ENCODE data around the gene CLIC6.
"Not testable (repeated sequence)": the region's sequence is repeated elsewhere in the genome, so short reads cannot be mapped to it uniquely, and the experiment has no call there.

CLIC6 gene

DNA sequence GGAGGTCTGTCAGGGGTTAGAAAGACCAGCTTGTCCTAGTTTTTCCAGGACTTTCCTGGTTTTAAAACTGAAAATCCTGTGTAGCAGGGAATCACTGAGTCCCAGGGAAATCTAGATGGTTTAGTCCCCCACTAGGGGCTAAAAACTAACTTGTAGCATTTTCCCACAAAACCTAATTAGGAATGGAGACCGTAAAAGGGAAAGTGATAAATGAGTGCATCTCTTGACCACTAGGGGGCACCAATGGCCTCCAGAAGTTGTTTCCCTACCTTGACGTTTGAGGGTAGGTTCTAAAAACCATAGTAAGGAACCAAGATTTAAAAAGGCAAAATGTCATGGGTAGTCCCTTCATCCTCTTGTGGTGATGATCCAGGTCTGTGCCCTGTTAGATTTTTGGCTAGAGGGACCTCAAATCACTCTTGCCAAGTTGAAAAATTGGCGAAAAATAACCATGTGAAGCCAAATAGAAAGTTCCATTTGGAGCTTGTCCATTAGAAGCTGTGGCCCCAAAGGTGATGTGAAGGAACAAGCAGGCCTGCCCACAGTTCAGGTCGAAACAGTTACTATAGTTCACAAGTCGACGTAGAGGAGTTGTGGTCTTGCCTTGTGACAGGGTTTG lies 24.5 kb downstream of the CLIC6 start:
- DNase-seq, result peak; percentile 74

GRCh38 chr21:34695434-34695833 lies 26.6 kb downstream of the CLIC6 start:
- DNase-seq, result no peak

GRCh38 chr21:34696121-34696520 lies 27.3 kb downstream of the CLIC6 start:
- no peak for DNase-seq

- DNase-seq, result no peak
Measured at GRCh38 chr21:34697826-34698225, 29.0 kb downstream of the CLIC6 start.

GRCh38 chr21:34698270-34699015 lies 29.6 kb downstream of the CLIC6 start:
- DNase-seq, result no peak

- no peak for DNase-seq
Measured at GRCh38 chr21:34700605-34701004, 31.8 kb downstream of the CLIC6 start.

- DNase-seq, result no peak
Measured at GRCh38 chr21:34701726-34702125, 32.9 kb downstream of the CLIC6 start.

GRCh38 chr21:34702341-34703170 lies 33.8 kb downstream of the CLIC6 start:
- no peak for DNase-seq

DNA sequence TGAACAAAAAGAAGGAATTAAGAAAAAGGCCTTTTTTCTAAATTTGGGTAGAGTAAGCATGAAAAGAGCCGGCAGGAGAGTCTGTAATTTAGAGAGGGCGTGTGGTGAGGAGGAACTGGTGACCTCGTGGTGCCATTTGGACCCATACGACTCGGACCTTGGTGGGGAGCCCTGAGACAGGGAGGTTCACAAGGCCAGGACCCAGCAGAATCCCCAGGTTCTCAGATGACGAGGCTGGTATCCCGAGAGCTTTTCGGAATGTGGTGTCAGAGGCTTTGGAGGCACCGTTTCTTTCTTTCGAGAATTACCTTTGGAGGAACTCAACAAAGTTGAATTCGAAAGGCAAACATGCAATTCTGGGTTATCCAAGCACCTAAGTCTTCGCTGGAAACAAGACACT lies 34.8 kb downstream of the CLIC6 start:
- DNase-seq, result no peak

DNA sequence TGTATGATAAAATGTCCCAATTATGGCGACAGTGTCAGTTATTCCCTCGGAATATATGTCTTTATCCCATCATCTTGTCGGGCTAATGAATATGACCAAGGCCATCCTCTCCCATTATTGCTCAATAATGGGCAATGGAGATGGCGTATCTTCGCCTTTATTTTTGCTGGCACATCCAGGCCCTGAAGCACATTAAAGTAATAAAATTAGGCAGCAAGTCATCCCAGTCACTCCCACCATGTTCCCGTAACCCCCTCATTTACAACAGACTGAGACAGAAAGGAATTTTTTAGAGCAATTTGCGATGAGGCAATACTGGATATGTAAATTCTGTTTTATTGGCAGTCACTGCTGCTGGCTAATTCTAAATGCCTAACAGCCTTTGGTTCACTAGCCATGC lies 35.3 kb downstream of the CLIC6 start:
- no peak for DNase-seq

- no peak for DNase-seq
Measured at GRCh38 chr21:34705011-34705410, 36.2 kb downstream of the CLIC6 start.

DNA sequence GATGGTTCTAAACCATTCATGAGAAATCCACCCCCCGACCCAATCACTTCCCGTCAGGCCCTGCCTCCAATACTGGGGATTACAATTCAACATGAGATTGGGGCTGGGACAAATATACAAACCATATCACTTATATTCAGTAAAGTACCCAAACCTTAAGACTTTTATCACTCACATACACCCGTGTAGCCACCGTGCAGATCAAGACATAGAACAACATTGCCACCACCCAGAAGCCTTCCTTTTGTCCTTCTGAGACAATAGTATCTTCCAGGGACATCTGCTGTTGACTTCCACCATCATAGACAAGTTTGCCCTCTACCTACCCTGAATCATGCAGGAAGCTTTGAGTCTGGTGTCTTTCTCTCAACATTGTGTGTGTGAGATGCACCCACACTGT lies 37.5 kb downstream of the CLIC6 start:
- DNase-seq, result no peak

DNA sequence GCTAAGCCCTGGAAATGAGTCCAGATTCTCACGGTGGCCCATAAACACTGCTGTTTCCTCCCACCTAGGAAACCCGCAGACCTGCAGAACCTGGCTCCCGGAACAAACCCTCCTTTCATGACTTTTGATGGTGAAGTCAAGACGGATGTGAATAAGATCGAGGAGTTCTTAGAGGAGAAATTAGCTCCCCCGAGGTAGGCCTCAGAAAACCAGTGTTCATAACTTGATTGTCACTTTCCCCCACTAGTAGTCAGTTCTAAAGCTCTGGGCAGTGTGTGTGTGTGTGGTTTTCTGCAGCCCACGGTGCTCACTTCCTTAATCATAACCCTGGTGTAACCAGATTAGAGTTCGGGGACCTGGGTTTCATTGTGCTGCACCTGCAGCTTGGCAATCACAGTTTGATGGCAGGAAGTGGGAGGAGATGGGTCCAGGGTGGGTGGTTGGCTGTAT lies 39.1 kb downstream of the CLIC6 start:
- DNase-seq, result no peak

DNA sequence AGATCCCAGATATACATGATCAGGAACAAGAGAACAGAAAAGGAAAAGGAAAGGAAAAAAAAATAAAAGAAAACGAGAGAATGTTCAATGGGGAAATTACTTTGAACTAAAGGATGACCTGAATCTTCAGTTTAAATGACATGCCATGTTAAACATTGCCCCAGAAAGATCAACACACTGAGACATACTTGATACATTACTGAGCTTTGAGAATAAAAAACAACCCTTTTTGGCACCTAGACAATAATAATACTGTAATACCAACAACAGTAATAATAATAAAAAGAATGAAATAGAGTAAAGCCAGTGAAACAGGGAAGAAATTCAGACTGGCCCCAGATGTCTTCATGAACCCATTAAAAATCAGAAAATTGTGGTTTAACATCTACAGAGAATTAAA lies 44.8 kb downstream of the CLIC6 start:
- no peak for DNase-seq

- no peak for DNase-seq
Measured at GRCh38 chr21:34715518-34715917, 46.7 kb downstream of the CLIC6 start.

GRCh38 chr21:34715985-34716596 lies 47.3 kb downstream of the CLIC6 start:
- DNase-seq, result no peak

- not testable (repeated sequence) for DNase-seq
Measured at GRCh38 chr21:34718529-34718928, 49.7 kb downstream of the CLIC6 start.

DNA sequence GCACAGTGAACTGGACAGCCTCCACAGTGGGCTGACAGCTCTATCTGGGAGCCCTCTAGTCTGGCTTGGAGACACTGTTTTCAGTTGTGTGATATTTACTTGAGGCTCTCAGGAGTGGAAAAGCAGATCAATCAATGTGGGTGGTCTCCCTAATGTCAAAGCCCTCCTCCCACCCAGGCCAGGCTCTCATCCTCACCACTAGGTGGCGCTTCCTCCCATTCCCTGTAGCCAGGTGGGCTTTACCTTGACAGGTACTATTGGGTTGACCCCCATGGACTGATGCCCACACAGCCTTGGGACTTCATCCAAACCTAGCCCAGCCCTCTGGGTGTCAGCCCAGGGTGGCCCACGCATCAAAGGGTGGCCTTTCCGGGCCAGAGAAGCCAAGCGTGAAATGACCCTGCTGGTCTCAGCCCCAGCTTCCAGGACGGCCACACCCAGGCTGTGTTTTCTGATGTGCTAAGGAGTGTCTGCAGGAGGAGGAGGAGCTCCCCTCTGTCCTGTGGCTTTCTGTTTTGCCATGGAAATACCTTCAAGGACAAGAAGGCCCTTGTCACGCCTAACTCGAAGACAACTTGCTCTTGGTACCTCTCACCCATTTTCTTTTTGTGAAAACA lies 54.0 kb downstream of the CLIC6 start:
- no peak for DNase-seq

- no peak for DNase-seq
Measured at GRCh38 chr21:34724131-34724856, 55.5 kb downstream of the CLIC6 start.

- DNase-seq, result no peak
Measured at GRCh38 chr21:34724857-34725195, 56.0 kb downstream of the CLIC6 start.

- no peak for DNase-seq
Measured at GRCh38 chr21:34726627-34727337, 58.0 kb downstream of the CLIC6 start.

GRCh38 chr21:34728479-34728878 lies 59.7 kb downstream of the CLIC6 start:
- DNase-seq, result no peak
